Trophoblast cell (in vitro differentiated cells and primary cell): Measurements from ENCODE around the gene IFNAR1.

Source experiments
- DNase-seq, 2 donors: peaks; one replicate each; pipeline ENCODE4 v3.0.0-alpha.2; 2016
- H2AFZ ChIP-seq: 2 replicates; pipeline ENCODE4 v1.6.1; 2013; ENCODE audit warnings: low read length, moderate library complexity, mild to moderate bottlenecking; ENCODE audit not compliant: insufficient read depth, poor library complexity
- H2AK5ac ChIP-seq: 2 replicates; pipeline ENCODE4 v1.6.1; 2013; ENCODE audit warnings: mild to moderate bottlenecking, low read length
- H2BK120ac ChIP-seq: 2 replicates; pipeline ENCODE4 v1.6.1; 2013; ENCODE audit warnings: low read length, mild to moderate bottlenecking, moderate library complexity; ENCODE audit not compliant: insufficient read depth, poor library complexity
- H2BK12ac ChIP-seq: 2 replicates; pipeline ENCODE4 v1.6.1; 2013; ENCODE audit warnings: mild to moderate bottlenecking, low read length, moderate library complexity
- H2BK5ac ChIP-seq: 2 replicates; pipeline ENCODE4 v1.6.1; 2013; ENCODE audit warnings: low read length, low read depth, moderate library complexity, mild to moderate bottlenecking; ENCODE audit not compliant: poor library complexity
- H3K14ac ChIP-seq: 2 replicates; pipeline ENCODE4 v1.6.1; 2013; ENCODE audit warnings: mild to moderate bottlenecking, low read length
- H3K18ac ChIP-seq: 2 replicates; pipeline ENCODE4 v1.6.1; 2013; ENCODE audit warnings: mild to moderate bottlenecking, low read length
- H3K23ac ChIP-seq: 2 replicates; pipeline ENCODE4 v1.6.1; 2013; ENCODE audit warnings: low read length
- H3K27ac ChIP-seq: 2 replicates; pipeline ENCODE4 v1.5.1; 2013; ENCODE audit warnings: low read depth, mild to moderate bottlenecking, inconsistent platforms, low read length, moderate library complexity
- H3K27me3 ChIP-seq: 2 replicates; pipeline ENCODE4 v1.6.1; 2013; ENCODE audit warnings: inconsistent platforms, mild to moderate bottlenecking, low read length, moderate library complexity; ENCODE audit not compliant: insufficient read depth
- H3K36me3 ChIP-seq, 2 experiments: 1 replicate in 1 of 2; 2 replicates in 1 of 2; pipeline ENCODE4 v1.6.1; 2013; ENCODE audit warnings: low read length in 2 of 2, mild to moderate bottlenecking in 2 of 2, moderate library complexity in 1 of 2; ENCODE audit not compliant: insufficient read depth in 2 of 2, control insufficient read depth in 1 of 2
- H3K4ac ChIP-seq: 2 replicates; pipeline ENCODE4 v1.6.1; 2013; ENCODE audit warnings: low read depth, mild to moderate bottlenecking, low read length, moderate library complexity
- H3K4me1 ChIP-seq, 2 experiments: 1 replicate in 1 of 2; 2 replicates in 1 of 2; pipeline ENCODE4 v1.6.1; 2013; ENCODE audit warnings: low read length in 2 of 2, mild to moderate bottlenecking in 2 of 2, moderate library complexity in 1 of 2; ENCODE audit not compliant: insufficient read depth in 2 of 2, control insufficient read depth in 1 of 2
- H3K4me2 ChIP-seq: 2 replicates; pipeline ENCODE4 v1.6.1; 2013; ENCODE audit warnings: inconsistent platforms, mild to moderate bottlenecking, low read length, moderate library complexity
- H3K4me3 ChIP-seq: 2 replicates; pipeline ENCODE4 v1.5.1; 2013; ENCODE audit warnings: mild to moderate bottlenecking, low read depth, low read length, inconsistent platforms
- H3K79me1 ChIP-seq: one replicate; pipeline ENCODE4 v1.6.1; 2013; ENCODE audit warnings: low read length
- H3K79me2 ChIP-seq: 2 replicates; pipeline ENCODE4 v1.6.1; 2013; ENCODE audit warnings: low read length, mild to moderate bottlenecking; ENCODE audit not compliant: control insufficient read depth, insufficient read depth, poor library complexity
- H3K9ac ChIP-seq: 2 replicates; pipeline ENCODE4 v1.6.1; 2013; ENCODE audit warnings: mild to moderate bottlenecking, low read length
- H3K9me3 ChIP-seq: 2 replicates; pipeline ENCODE4 v1.6.1; 2013; ENCODE audit warnings: low read depth, mild to moderate bottlenecking, control low read depth, inconsistent platforms, low read length; ENCODE audit not compliant: insufficient read depth
- H4K12ac ChIP-seq: 2 replicates; pipeline ENCODE4 v1.6.1; 2013; ENCODE audit warnings: low read depth, mild to moderate bottlenecking, low read length, moderate library complexity
- H4K8ac ChIP-seq: 2 replicates; pipeline ENCODE4 v1.6.1; 2013; ENCODE audit warnings: low read depth, mild to moderate bottlenecking, low read length, moderate library complexity
- H4K91ac ChIP-seq: one replicate; pipeline ENCODE4 v1.6.1; 2013; ENCODE audit warnings: low read depth, mild to moderate bottlenecking, low read length, moderate library complexity
- WGBS: extraction: QIAGEN DNeasy Blood & Tissue Kit; methylation state at CpG from one replicate; pipeline ENCODE4 v1.1.7; 2013; ENCODE audit warnings: missing lambda C conversion rate; ENCODE audit not compliant: insufficient read length, insufficient coverage; ENCODE audit errors: extremely low coverage; 5-methylcytosine and 5-hydroxymethylcytosine counted together

IFNAR1 gene

GRCh38 chr21:33355355-33355754, 30.6 kb downstream of the IFNAR1 start:
- Histone ChIP-seq H3K27ac (no peak overlapping the region), H3K18ac (no peak overlapping the region)
- no CpG with 5 or more reads among the region's 6 CpGs for WGBS

GRCh38 chr21:33355996-33356395, 31.2 kb downstream of the IFNAR1 start:
- Histone ChIP-seq H2BK5ac (no peak overlapping the region), H3K9ac (no peak overlapping the region), H2BK120ac (no peak overlapping the region), H3K4ac (no peak overlapping the region), H3K79me1 (no peaks in the 10 kb centered on the region), H2BK12ac (no peak overlapping the region), H3K4me1 (no peaks in the 10 kb centered on the region), H3K4me3 (no peak overlapping the region), H3K27me3 (no peaks in the 10 kb centered on the region), H4K12ac (no peak overlapping the region), H3K27ac (no peak overlapping the region), H3K18ac (no peak overlapping the region), H4K91ac (no peak overlapping the region), H3K79me2 (no peaks in the 10 kb centered on the region), H2AK5ac (no peak overlapping the region), H3K4me2 (no peak overlapping the region), H3K23ac (no peak overlapping the region), H4K8ac (no peak overlapping the region), H3K36me3 (peaks cover 7 to 10% of the 10 kb centered on the region in 2 experiments), H2AFZ (no peak overlapping the region), H3K9me3 (no peaks in the 10 kb centered on the region), H3K14ac (no peak overlapping the region)
- DNase-seq, result peak; percentile 97 to 98
- no CpG with 5 or more reads among the region's 11 CpGs for WGBS

More at GRCh38 chr21:33355355-33355754, 30.6 kb downstream of the IFNAR1 start:
- H3K27me3 ChIP-seq, result no peaks in the 10 kb centered on the region
- H3K23ac ChIP-seq, result no peak overlapping the region
- H2BK120ac ChIP-seq, result no peak overlapping the region
- H3K4me2 ChIP-seq, result no peak overlapping the region
- no peak overlapping the region for H3K14ac ChIP-seq
- H2BK12ac ChIP-seq, result no peak overlapping the region
- no peak overlapping the region for H4K8ac ChIP-seq
- no peak overlapping the region for H4K91ac ChIP-seq
- H2AK5ac ChIP-seq, result no peak overlapping the region
- no peak overlapping the region for H3K4me3 ChIP-seq
- H2AFZ ChIP-seq, result no peak overlapping the region
- no peaks in the 10 kb centered on the region for H3K9me3 ChIP-seq
- DNase-seq, result no peak
- no peak overlapping the region for H3K4ac ChIP-seq
- no peak overlapping the region for H3K9ac ChIP-seq
- peaks cover 7 to 10% of the 10 kb centered on the region in 2 experiments for H3K36me3 ChIP-seq
- no peaks in the 10 kb centered on the region for H3K79me1 ChIP-seq
- no peak overlapping the region for H2BK5ac ChIP-seq
- no peaks in the 10 kb centered on the region for H3K4me1 ChIP-seq
- no peak overlapping the region for H4K12ac ChIP-seq
- H3K79me2 ChIP-seq, result no peaks in the 10 kb centered on the region

GRCh38 chr21:33357177-33357576, 32.4 kb downstream of the IFNAR1 start:
- no peaks in the 10 kb centered on the region for H3K79me1 ChIP-seq
- no peak overlapping the region for H4K91ac ChIP-seq
- no peak overlapping the region for H3K4ac ChIP-seq
- H2BK12ac ChIP-seq, result no peak overlapping the region
- H3K27ac ChIP-seq, result no peak overlapping the region
- no peak overlapping the region for H3K23ac ChIP-seq
- no peaks in the 10 kb centered on the region for H3K9me3 ChIP-seq
- H2AFZ ChIP-seq, result no peak overlapping the region
- H3K27me3 ChIP-seq, result no peaks in the 10 kb centered on the region
- no peak overlapping the region for H4K12ac ChIP-seq
- no peak for DNase-seq
- no peak overlapping the region for H3K4me3 ChIP-seq
- no peak overlapping the region for H2BK120ac ChIP-seq
- WGBS, result no CpG with 5 or more reads among the region's 8 CpGs
- H3K14ac ChIP-seq, result no peak overlapping the region
- no peak overlapping the region for H4K8ac ChIP-seq
- no peaks in the 10 kb centered on the region for H3K79me2 ChIP-seq
- no peaks in the 10 kb centered on the region for H3K4me1 ChIP-seq
- no peak overlapping the region for H3K4me2 ChIP-seq
- H3K9ac ChIP-seq, result no peak overlapping the region
- no peak overlapping the region for H3K18ac ChIP-seq
- H3K36me3 ChIP-seq, result peaks cover 7 to 10% of the 10 kb centered on the region in 2 experiments
- H2AK5ac ChIP-seq, result no peak overlapping the region
- no peak overlapping the region for H2BK5ac ChIP-seq

- Histone ChIP-seq H3K18ac (no peak overlapping the region), H3K4me2 (no peak overlapping the region), H4K8ac (no peak overlapping the region), H3K4me1 (no peaks in the 10 kb centered on the region), H3K23ac (no peak overlapping the region), H4K91ac (no peak overlapping the region), H3K27me3 (no peaks in the 10 kb centered on the region), H3K9me3 (no peaks in the 10 kb centered on the region), H3K79me1 (no peaks in the 10 kb centered on the region), H4K12ac (no peak overlapping the region), H3K36me3 (peaks cover 7 to 10% of the 10 kb centered on the region in 2 experiments), H3K14ac (no peak overlapping the region), H3K9ac (no peak overlapping the region), H2BK12ac (no peak overlapping the region), H2AFZ (no peak overlapping the region), H3K4me3 (no peak overlapping the region), H2AK5ac (no peak overlapping the region), H2BK5ac (no peak overlapping the region), H3K79me2 (no peaks in the 10 kb centered on the region), H2BK120ac (no peak overlapping the region), H3K27ac (no peak overlapping the region), H3K4ac (no peak overlapping the region)
- WGBS, result no CpG with 5 or more reads among the region's 4 CpGs
- DNase-seq, result no peak
Observed at GRCh38 chr21:33359446-33359845, 34.7 kb downstream of the IFNAR1 start.
